ENCODE data around the gene GABRR1.

Gene GABRR1

GRCh38 chr6:89197141-89197540, 20.0 kb downstream of the GABRR1 start:
- no peak for DNase-seq (ENCODE audit: low read depth)
- no peak overlapping the region for H3K4me3 ChIP-seq (ENCODE audit: control insufficient read depth, low read depth, low read length)
- TF ChIP-seq CTCF (IDR thresholded peaks at IDR 0.05; ENCODE audit: control insufficient read depth, insufficient read depth, low read depth, low read length, missing control alignments): no peak

- no peak for TF ChIP-seq CTCF (IDR thresholded peaks at IDR 0.05; ENCODE audit: control insufficient read depth, insufficient read depth, low read depth, low read length, missing control alignments)
- DNase-seq (ENCODE audit: low read depth): no peak
- no peak overlapping the region for H3K4me3 ChIP-seq (ENCODE audit: control insufficient read depth, low read depth, low read length)
These were observed 22.6 kb downstream of the GABRR1 start for GRCh38 chr6:89194559-89194958.

- H3K4me3 ChIP-seq (ENCODE audit: control insufficient read depth, low read depth, low read length): no peak overlapping the region
- DNase-seq (ENCODE audit: low read depth): no peak
- TF ChIP-seq CTCF (IDR thresholded peaks at IDR 0.05; ENCODE audit: control insufficient read depth, insufficient read depth, low read depth, low read length, missing control alignments): no peak
These were observed 26.4 kb downstream of the GABRR1 start for GRCh38 chr6:89190741-89191140.

GRCh38 chr6:89187504-89187903, 29.7 kb downstream of the GABRR1 start:
- no peak for DNase-seq (ENCODE audit: low read depth)
- TF ChIP-seq CTCF (IDR thresholded peaks at IDR 0.05; ENCODE audit: control insufficient read depth, insufficient read depth, low read depth, low read length, missing control alignments): no peak
- H3K4me3 ChIP-seq (ENCODE audit: control insufficient read depth, low read depth, low read length): no peak overlapping the region

GRCh38 chr6:89186762-89187161, 30.4 kb downstream of the GABRR1 start:
- H3K4me3 ChIP-seq (ENCODE audit: control insufficient read depth, low read depth, low read length): no peak overlapping the region
- DNase-seq (ENCODE audit: low read depth): no peak
- TF ChIP-seq CTCF (IDR thresholded peaks at IDR 0.05; ENCODE audit: control insufficient read depth, insufficient read depth, low read depth, low read length, missing control alignments): no peak

GRCh38 chr6:89184344-89184743, 32.8 kb downstream of the GABRR1 start:
- no peak for DNase-seq (ENCODE audit: low read depth)
- no peak overlapping the region for H3K4me3 ChIP-seq (ENCODE audit: control insufficient read depth, low read depth, low read length)
- TF ChIP-seq CTCF (IDR thresholded peaks at IDR 0.05; ENCODE audit: control insufficient read depth, insufficient read depth, low read depth, low read length, missing control alignments): no peak

- DNase-seq (ENCODE audit: low read depth): no peak
- TF ChIP-seq CTCF (IDR thresholded peaks at IDR 0.05; ENCODE audit: control insufficient read depth, insufficient read depth, low read depth, low read length, missing control alignments): no peak
- H3K4me3 ChIP-seq (ENCODE audit: control insufficient read depth, low read depth, low read length): no peak overlapping the region
These were observed 33.9 kb downstream of the GABRR1 start for GRCh38 chr6:89183294-89183693.
